Activated CD4-positive, alpha-beta T cell treated with anti-CD3 and anti-CD28 coated beads, Interleukin-2, amount 50 U/mL, for 24 hours (primary cell): Measurements from ENCODE around the gene CNDP2.
"Not testable (repeated sequence)": the region's sequence is repeated elsewhere in the genome, so short reads cannot be mapped to it uniquely, and the experiment has no call there.

Source experiments
- DNase-seq, 2 donors: peaks; one replicate each; pipeline ENCODE4 v3.0.0-alpha.2; 2020; ENCODE audit warnings: low read depth in 1 of 2, low spot score in 1 of 2

The CNDP2 gene

DNA sequence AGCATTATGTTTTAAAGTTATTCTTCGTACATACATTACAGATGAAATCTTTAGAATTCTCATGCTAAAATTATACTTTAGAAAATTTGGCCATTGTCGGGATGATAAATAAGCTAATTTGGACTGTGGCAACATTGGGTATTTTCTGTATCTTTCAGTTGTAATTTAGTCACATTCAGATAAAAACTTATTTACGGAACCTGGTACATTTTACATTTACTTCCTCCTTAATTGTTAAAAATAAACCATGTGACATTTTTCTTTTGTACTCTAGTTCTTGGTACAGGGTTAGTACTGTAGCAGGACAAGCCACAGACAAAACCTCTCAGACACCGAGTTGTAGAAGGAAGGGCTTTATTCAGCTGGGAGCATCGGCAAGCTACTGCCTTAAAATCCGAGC lies 4.2 kb downstream of the CNDP2 start:
- DNase-seq: no peak

GRCh38 chr18:74500774-74501173 lies 4.6 kb downstream of the CNDP2 start:
- not testable (repeated sequence) for DNase-seq

DNA sequence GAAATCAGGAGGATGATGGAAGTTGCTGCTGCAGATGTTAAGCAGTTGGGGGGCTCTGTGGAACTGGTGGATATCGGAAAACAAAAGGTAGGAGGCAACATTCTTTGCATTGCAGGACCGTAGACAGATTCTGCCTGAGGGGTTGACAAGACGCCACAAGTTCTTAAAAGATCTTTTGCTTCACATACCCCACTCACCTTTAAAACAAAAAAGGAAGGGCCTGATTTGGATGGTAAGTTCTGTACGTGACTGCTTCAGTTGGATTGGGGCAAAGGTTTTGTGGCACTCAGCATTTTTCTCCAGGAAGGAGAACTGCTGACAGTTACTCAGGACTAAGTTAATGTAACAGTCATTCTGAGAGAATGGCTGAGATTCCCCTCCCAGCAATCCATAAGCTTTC lies 5.2 kb downstream of the CNDP2 start:
- DNase-seq: no peak

DNA sequence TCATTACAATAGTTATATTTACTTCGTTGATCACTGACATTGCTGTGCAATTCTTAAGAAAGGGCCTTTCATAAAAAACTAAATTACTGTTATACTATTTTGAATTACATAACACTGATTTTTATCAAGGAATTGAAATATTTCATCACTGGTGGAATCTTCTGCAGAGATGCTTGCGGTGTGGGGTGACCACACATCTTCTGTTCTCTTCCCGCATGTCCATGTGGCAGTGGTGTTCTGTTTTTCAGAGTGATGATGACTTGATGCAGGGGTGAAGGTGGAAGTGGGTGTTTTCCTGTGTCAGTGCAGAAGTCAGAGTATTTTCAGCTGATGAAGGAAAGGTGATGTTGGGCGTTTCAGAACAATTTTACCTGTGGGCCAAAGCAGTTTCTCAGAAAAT lies 7.0 kb downstream of the CNDP2 start:
- DNase-seq: no peak

- no peak for DNase-seq
These were observed 9.6 kb downstream of the CNDP2 start for GRCh38 chr18:74505776-74506175.

DNA sequence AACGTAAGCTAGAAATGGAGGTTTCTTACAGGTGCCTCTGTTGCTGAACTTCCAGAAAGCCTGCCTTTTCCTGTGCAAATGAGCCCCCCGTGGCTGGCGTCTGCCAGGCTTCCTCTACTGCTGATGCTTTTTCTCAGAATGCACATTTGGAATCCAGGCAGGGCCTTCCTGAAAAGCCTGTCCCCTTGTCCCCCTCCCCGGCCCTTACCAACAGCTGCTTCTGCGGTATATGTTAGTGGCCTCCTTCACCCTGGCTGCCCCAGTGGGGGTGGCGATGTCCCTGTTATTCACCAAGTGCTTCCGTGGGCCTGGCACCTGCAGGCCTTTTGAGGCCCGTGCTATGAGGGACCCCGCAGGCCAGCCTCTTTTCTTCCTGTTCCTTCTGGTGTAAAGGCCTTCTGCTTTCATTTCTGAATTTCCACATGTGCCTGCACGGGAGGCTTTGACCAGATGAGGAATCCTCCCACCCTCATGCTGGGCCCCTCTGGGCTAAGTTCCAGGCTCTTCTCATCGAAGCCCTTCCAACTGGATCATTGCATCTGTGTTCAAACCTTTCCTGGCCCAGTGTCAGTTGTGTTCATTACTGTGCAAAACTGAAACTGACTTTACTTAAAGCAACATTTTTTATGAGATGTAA lies 10.4 kb downstream of the CNDP2 start:
- DNase-seq: no peak

DNA sequence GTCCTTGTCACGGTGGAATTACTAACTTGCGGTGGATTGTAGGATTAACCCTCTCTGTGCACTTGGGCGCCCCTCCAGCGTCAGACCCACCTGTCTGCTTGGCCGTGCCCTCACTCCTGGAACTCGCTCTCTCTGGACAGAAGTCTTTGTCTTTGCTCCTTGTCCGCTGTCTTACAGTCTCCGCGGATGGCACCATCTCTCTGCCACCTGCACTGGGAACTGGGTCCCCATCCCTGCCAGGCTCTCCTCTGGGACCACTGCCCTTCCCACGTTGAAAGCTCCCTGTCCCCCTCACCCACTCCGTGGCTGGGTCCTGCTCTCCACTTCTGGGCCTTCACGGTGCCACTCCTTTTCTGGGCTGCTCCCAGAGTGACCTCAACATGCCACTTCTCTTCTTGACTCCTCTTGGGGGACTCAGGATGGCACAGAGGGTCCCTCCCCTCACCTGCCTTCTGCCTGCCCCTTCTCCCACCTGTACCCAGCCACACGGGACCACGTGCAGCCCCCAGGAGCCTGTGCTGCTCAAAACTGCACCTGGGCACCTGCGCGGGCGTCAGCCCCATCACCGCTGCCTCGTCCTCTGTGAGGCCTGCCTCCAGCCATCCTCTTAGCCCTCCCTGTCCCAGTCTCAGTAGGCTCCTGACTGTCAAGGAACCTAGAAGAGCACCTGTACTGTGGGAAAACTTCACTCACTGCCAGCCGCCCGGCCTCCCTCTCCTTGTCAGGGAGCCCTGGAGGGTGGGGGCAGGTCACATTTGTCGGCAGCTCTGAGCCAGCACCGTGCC lies 11.1 kb downstream of the CNDP2 start:
- no peak for DNase-seq

DNA sequence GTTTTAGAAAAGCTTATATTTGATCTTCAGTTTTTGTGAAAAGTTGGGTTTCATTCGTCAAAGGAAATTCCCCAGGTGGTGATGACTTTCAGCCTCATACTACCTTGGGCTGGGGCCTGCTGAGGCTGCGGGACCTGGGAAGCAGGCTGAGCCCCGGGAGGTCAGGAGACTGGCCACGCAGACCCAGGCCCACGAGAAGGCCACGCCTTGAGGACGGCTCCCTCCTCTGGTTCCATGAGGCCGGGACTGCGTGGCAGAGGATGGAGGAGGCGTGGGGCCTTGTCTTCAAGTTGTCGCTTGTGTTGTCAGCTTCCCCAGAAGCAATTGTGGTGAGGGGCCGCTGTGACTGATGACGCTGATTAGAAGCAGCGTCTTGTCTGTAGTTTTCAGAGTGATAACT lies 11.8 kb downstream of the CNDP2 start:
- no peak for DNase-seq

DNA sequence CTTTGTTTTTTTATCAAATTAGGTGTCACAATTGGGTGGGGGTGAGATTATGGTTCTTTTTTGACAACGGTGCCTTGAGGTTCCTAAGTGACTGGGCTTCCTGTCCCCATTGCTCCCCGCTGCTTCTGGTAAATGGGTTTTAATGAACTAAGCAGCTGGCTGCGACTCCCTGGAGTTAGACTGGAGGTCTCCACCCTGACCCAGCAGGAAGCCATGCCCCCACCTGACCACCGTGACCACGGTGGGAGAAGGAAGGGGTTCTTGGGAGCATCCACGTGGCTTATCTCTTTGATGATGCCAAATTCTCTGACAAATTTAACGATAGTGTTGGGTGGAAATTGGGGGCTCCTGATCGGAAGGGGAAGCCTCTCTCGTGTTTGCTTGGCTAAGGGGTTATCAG lies 12.2 kb downstream of the CNDP2 start:
- DNase-seq: no peak

DNA sequence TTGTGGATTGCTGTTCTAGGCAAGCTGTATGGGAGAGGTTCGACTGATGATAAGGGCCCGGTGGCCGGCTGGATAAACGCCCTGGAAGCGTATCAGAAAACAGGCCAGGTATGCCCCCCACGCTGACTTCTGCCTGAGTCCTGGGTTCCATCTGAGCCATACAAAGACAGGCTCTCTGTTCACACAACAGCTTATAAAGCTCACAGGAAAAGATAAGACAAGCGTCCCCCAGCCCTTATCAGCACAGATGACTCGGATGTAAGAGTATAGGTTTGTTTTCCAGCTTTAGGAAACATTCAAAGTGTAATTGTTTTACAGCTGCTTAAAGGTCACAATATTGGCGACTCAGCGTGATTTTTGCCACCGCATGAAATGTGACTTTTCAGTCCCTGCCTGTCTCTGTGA lies 12.7 kb downstream of the CNDP2 start:
- DNase-seq: no peak

- no peak for DNase-seq
These were observed 13.9 kb downstream of the CNDP2 start for GRCh38 chr18:74509856-74510769.

DNA sequence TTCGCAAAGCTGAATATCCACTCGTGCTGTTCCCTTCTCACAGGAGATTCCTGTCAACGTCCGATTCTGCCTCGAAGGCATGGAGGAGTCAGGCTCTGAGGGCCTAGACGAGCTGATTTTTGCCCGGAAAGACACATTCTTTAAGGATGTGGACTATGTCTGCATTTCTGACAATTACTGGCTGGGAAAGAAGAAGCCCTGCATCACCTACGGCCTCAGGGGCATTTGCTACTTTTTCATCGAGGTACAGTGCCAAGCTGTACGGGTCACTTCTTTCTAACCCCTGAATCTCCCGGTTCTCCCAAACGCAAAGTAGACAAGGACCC lies 14.6 kb downstream of the CNDP2 start:
- no peak for DNase-seq

DNA sequence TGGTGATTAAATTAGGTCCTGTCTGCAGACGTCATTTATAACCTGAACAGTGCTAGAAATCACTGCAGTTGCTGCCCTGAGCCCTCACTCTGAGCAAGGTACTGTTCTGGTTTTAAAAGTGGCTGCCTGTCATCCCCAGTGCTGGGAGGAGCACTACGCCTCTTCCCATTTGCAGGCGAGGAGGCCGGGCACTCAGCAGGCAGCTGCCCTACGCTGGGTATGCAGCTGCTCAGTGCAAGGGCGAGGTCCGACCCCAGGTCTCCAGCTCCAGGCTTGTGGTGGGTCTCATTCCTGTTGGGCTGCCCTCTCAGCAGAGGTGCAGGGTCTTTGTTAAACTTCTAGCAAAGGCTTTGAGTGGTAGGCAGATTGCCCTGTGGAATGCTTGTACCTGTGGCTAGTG lies 15.7 kb downstream of the CNDP2 start:
- no peak for DNase-seq

DNA sequence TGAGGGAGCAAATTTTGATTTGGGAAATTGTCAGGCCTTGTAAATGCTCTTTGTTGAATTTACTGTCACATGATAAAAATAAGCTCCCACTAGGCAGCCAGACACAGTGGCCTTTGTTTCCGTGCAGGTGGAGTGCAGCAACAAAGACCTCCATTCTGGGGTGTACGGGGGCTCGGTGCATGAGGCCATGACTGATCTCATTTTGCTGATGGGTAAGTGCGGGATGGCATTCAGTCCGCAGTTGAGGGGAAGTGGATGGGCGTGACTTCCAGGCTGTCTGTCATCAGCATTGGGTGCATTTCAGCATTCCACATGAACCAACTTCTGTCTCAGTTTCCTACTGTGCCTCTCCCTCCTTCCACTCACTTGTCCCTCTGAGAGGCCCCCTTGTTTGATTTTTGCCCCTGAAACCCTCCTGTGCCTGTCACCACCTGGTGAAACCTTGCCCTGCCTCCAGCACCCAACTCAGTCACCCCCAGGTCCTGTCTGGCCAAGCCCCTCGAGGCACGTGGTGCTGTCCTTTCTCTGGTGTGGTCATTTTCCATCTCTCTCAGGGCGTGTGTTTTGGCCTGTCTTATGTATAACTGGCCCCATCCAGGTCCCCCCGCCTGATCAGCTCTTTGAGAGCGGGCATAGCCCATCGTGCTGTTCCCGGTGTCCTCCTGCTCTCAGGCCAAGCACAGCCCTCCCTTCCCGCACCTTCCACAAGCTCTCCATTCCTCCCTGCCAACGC lies 16.3 kb downstream of the CNDP2 start:
- no peak for DNase-seq

DNA sequence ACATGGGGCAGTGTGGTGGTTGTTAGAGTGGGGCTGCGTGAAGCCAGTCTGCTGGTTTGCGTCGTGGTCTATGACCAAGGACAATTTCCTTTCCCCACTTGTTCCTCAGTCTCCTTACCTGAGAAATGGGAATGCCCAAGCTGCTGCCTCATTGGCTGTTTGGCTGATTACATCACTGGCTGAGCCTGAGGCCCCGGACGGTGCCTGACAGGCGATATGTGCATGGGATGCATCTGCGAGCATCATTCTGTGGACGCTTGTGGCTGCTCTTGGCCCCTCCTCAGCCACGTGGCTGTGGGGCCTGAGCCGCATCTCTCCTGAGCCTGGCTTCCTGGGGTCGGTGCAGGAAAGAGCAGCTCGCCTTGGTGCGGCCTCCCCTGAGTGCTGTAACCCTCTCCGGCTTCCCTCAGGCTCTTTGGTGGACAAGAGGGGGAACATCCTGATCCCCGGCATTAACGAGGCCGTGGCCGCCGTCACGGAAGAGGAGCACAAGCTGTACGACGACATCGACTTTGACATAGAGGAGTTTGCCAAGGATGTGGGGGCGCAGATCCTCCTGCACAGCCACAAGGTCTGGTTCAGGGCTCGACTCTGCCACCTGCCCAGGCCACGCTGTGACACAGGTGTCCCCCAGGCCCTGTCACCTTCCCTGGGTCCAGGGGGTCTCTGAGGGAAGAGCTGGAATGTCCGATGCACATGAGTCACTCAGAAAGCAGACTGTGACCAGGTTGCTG lies 17.2 kb downstream of the CNDP2 start:
- no peak for DNase-seq

GRCh38 chr18:74513883-74514205 lies 17.7 kb downstream of the CNDP2 start:
- DNase-seq: no peak

- no peak for DNase-seq
These were observed 18.8 kb downstream of the CNDP2 start for GRCh38 chr18:74514860-74515495.

GRCh38 chr18:74515620-74516231 lies 19.6 kb downstream of the CNDP2 start:
- no peak for DNase-seq

GRCh38 chr18:74516271-74517235 lies 20.4 kb downstream of the CNDP2 start:
- no peak for DNase-seq
